ENCODE results near the gene GSTM3.
"Not testable (repeated sequence)": the region's sequence is repeated elsewhere in the genome, so short reads cannot be mapped to it uniquely, and the experiment has no call there.

DNA sequence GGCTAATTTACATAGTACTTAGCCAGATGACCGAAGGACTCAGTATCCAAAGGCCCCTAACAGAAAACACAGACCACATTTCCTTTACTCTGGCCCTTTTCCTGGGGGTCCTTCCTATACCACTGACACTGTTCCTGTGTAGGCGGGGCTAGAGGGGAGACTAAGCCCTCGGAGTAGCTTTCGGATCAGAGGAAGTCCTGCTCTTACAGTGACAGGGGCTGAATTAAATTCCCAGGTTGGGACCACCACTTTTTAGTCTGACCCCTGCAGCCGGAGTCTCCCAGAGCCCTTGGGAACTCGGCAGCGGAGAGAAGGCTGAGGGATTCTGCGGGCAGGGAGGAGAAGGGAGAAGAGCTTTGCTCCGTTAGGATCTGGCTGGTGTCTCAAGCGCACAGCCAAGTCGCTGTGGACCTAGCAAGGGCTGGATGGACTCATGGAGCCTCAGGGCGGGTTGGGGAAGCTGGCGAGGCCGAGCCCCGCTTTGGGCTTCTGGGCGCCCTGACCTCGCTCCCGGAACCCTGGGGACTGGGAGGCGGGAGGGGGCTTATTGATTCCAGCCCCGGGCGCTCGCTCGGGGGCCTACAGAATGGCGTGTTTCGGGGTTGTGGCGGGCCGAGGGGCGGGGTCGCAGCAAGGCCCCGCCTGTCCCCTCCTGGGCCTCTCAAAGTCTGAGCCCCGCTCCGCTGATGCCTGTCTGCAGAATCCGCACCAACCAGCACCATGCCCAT lies 29.1 kb downstream of the GSTM3 start, which contains the start of gene GSTM5:
- TF ChIP-seq, protein P1, sequence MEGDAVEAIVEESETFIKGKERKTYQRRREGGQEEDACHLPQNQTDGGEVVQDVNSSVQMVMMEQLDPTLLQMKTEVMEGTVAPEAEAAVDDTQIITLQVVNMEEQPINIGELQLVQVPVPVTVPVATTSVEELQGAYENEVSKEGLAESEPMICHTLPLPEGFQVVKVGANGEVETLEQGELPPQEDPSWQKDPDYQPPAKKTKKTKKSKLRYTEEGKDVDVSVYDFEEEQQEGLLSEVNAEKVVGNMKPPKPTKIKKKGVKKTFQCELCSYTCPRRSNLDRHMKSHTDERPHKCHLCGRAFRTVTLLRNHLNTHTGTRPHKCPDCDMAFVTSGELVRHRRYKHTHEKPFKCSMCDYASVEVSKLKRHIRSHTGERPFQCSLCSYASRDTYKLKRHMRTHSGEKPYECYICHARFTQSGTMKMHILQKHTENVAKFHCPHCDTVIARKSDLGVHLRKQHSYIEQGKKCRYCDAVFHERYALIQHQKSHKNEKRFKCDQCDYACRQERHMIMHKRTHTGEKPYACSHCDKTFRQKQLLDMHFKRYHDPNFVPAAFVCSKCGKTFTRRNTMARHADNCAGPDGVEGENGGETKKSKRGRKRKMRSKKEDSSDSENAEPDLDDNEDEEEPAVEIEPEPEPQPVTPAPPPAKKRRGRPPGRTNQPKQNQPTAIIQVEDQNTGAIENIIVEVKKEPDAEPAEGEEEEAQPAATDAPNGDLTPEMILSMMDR (IDR thresholded peaks at IDR 0.05; ENCODE audit: low read length) = not testable (repeated sequence)
- not testable (repeated sequence) for TF ChIP-seq EZH2phosphoT487 (IDR thresholded peaks at IDR 0.05; ENCODE audit: low read length)

All from MM.1S (cell line).